LNCaP clone FGC (cell line): ENCODE data around the gene PRELP.

ENCODE experiments used
- DNase-seq: peaks from one replicate; pipeline ENCODE4 v3.0.0-alpha.2; 2011; ENCODE audit warnings: low read depth
- H3K4me3 ChIP-seq: 2 replicates; pipeline ENCODE4 v1.5.1; 2011; ENCODE audit warnings: mild to moderate bottlenecking, low read depth, low read length, control low read depth
- CTCF ChIP-seq: IDR thresholded peaks from 2 replicates; pipeline ENCODE4 v1.5.1; 2012; ENCODE audit warnings: mild to moderate bottlenecking; ENCODE audit not compliant: control insufficient read depth, insufficient read depth; ENCODE audit errors: extremely low read depth

PRELP gene

GRCh38 chr1:203486618-203487370 lies 11.2 kb downstream of the PRELP start:
- H3K4me3 ChIP-seq: no peak overlapping the region
- no peak for DNase-seq
- TF ChIP-seq CTCF: no peak

GRCh38 chr1:203488539-203488938 lies 12.9 kb downstream of the PRELP start:
- DNase-seq: no peak
- TF ChIP-seq CTCF: no peak
- H3K4me3 ChIP-seq: no peak overlapping the region

GRCh38 chr1:203490607-203491006 lies 15.0 kb downstream of the PRELP start:
- TF ChIP-seq CTCF: no peak
- H3K4me3 ChIP-seq: no peak overlapping the region
- no peak for DNase-seq

- no peak for DNase-seq
- no peak for TF ChIP-seq CTCF
- no peak overlapping the region for H3K4me3 ChIP-seq
These were observed 16.1 kb downstream of the PRELP start for GRCh38 chr1:203491664-203492063.

- no peak overlapping the region for H3K4me3 ChIP-seq
- TF ChIP-seq CTCF: no peak
- no peak for DNase-seq
These were observed 16.6 kb downstream of the PRELP start for GRCh38 chr1:203492082-203492747.

- no peak overlapping the region for H3K4me3 ChIP-seq
- no peak for DNase-seq
- TF ChIP-seq CTCF: no peak
These were observed 17.1 kb downstream of the PRELP start for GRCh38 chr1:203492748-203493130.
